Measurements from ENCODE around the gene SPOP.
"Not testable (repeated sequence)": the region's sequence is repeated elsewhere in the genome, so short reads cannot be mapped to it uniquely, and the experiment has no call there.

Gene SPOP

GRCh38 chr17:49646391-49647255, 31.3 kb downstream of the SPOP start:
- DNase-seq = no peak

DNA sequence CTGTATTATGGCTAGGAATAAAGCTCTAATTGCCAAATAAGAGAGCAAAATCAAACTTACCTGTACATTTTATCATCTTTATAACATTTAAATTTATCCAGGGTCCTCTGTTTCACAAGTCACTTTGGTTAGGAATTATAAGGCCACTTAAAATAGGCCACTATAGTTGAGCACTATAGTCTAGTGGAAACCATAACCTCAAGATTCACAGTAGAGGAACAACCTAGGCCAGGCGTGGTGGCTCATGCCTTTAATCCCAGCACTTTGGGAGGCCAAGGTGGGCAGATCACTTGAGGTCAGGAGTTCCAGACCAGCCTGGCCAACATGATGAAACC, 31.9 kb downstream of the SPOP start:
- not testable (repeated sequence) for DNase-seq

DNA sequence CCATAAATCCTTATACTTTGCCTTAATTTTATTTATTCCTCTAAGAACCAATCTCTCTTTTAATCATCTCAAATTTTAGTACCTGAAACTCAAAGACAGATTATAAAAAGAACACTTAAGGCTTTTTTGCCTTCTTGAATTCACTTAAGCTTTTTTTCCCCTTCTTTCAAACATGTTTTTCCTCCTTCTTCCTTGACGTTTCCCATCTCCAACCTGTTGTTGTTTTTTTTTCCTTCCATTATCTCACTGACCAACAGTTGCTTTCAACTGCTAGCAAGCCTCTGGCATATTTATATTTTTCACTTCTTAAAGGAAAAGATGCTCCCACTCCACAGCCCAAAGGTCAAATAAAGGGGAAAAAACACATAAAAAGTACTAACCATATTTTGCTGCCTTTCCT, 32.2 kb downstream of the SPOP start:
- no peak for DNase-seq

- DNase-seq = no peak
Observed at GRCh38 chr17:49640556-49640955, 37.3 kb downstream of the SPOP start.

DNA sequence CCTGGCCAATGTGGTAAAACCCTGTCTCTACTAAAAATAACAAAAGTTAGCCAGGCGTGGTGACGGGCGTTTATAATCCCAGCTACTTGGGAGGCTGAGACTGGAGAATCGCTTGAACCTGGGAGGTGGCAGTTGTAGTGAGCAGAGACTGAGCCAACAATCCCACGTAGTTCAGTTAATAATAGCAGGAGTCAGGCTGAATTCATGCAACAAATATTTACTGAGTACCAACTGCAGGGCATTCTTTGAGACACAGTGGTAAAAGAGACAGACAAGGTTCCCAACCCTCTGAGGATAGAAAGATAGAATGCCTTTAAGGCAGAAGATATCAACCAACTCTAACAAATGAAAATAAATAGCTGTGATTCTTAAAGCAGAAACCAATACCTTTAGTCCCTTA, 39.1 kb downstream of the SPOP start:
- no peak for DNase-seq

GRCh38 chr17:49637739-49638138, 40.2 kb downstream of the SPOP start:
- DNase-seq = no peak

GRCh38 chr17:49637050-49637449, 40.8 kb downstream of the SPOP start:
- DNase-seq = no peak

DNA sequence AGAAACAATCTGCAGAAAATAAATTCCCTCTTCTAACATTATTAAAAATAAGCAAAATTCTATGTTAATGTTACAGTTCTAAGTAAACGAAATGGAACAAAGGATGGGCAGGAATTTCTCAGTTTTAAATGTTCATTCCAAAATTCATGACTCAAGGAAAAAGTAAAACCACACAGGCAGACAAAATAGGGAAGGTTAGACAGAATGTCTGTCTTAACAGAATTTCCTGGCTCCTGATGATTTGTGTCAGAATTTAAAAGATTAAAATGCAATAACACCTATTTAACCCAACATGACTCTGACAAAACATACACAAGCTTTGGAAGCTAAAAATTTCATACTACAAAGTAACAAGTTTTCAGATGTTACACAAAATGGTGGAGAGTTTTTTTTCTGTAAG, 42.8 kb downstream of the SPOP start:
- DNase-seq = no peak

- no peak for DNase-seq
Observed at GRCh38 chr17:49634485-49634860, 43.4 kb downstream of the SPOP start.

- DNase-seq = peak; percentile 9
Observed at GRCh38 chr17:49633762-49634484, 44.0 kb downstream of the SPOP start.

DNA sequence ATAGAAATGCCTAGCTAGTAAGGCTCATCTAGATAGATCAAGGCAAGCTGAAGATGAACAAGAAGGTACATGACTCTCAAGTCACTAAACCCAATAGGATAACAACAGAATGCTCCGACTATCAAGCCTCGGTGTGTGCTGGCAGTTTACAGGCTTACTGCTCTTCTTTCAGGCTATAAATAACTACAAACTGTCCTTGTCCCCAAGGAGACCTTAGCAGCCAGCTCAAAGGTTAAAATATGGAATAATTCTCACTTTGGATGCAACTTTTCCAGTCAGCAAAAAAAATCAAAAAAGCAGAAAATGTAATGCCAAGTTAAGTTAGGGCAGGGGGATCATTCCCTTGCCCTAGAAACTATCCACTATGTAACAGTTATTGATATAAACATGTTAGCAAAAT, 44.6 kb downstream of the SPOP start:
- DNase-seq = no peak

- DNase-seq = no peak
Observed at GRCh38 chr17:49632201-49632600, 45.7 kb downstream of the SPOP start.

GRCh38 chr17:49631496-49631895, 46.4 kb downstream of the SPOP start:
- no peak for DNase-seq

DNA sequence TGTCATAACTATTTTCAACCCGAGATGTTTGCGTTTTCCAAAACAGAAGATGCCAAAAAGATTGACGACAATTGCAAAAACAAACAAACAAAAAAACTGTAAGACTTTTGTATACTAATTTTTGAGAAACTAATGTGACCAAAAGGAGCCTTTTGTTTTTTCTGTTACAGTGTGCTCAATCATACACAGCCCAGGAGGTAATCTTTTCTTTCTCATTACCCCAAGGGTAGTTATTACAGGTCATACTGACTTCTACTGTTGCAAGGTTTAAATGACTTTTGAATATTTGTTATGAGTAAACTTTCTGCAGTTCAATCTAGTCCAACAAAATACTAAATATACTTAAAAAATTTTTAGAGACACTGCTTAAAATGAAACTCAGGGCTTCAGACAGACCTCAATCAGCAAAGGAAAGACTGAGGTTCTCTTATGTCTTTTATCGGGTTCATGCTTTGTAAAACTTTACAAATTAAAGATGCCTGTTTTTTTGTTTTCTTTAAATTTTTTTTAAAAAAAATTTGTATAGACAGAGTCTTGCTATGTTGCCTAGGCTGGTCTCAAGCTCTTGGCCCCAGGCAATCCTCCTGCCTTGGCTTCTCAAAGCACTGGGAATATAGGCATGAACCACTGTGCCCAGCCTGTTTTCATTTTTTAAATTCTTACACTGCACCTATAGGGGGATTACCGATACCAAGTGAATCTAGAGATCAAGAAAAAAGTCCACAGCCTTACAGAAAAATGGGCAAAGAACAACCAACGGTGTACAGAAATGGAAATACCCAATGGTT, 47.6 kb downstream of the SPOP start:
- no peak for DNase-seq

DNA sequence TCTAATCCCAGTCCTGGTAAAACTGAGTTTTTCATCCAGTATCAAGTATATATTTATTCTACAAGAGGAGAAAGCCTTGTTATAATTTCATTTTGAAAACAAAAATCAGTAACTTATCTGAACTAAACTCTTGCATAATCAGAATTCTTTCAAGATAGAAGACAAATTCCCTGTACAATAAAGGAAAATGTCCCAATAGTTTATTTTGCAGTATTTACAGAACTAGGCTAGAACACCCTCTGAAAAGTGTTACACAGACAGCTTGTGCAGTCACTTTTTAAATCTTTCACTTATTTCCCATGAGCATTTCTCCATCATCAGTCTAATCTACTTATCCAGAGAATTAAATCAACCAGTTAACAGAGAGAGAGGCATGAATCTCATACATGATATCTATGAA, 48.5 kb downstream of the SPOP start:
- no peak for DNase-seq

DNA sequence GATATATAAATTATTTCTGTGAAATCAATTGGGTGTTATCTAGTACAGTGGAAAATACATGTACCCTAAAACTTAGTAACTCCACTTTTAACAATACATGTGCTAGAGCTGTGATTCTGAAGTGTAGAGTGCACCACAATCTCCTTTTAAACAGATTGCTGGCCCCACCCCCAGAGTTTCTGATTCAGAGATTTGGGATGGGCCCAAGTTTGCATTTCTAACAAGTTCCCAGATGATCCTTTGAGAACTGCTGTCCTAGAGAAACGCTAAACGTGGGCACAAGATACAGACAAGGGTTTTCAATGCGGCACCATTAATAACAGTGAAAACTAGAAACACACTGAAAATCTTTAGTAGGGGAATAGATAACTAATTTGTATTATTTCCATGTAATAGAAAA, 53.0 kb downstream of the SPOP start:
- DNase-seq = no peak

- DNase-seq = no peak
Observed at GRCh38 chr17:49621946-49622529, 55.9 kb downstream of the SPOP start.

DNA sequence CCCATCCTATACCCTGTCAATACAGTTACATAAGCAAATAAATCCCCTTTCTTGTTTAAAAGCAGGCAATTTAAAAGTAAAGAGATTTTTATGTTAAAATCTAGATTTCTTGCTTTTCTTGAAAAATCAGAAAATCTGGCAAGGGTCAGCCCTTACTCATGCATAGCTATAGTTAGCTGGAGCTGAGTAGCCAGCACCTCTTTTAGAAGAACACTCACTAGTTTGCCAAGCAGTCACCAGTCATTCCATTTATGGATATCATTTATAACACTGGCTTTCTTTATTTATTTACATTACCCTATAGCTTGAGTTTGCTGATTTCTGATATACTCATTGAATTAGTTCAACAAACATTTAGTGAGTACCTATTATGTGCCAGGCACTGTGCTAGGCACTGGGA, 56.5 kb downstream of the SPOP start:
- DNase-seq = no peak

DNA sequence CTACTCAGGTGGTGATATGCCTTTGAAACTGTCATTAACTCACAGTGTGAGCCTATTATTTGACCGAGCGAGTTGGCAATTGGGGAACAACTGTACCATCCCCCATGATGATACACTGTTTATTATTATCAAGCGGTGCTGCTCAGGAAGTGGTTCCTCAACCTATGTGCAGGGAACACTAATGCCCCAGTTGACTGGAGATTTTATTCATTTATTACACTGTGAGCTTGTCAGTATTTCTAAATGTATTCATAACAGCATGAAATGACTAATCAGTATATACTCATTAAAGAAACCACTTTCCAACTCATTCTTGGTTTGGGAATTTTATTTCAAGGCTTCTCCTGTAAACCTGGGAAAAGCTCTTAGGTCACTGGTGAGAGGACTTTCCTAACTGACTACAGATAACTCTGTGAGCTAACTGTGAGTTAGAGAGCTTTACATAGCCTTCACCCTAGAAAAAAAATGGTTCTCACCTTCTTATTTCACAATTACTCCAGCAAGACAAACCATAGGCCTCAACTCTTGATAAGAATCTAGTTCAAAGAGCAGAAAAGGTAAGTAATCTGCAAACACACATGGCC, 59.8 kb downstream of the SPOP start:
- no peak for DNase-seq

DNA sequence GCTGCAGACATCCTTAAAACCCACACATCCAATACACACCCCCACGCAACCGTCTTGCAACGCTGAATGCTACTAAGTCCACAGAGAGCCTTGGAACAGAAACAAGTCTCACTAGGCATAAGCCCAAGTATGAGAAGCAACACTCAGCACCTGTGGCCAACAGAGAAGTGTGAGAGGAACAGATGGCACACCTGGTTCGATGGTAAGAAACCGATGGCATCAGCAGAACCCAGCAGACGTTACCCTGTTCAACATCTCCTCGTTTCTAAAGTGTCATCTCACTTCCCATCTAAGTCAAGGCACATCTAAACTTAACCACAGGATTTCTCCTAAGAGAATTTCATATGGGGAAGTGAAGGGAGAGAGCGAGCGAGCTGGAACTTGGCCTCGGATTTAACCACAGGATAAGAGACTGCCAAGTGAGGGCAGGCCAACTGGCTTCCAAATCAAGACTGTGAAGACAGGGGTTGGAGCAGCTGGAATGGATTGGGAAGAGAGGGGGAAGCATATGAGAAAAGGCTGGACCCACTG, 61.2 kb downstream of the SPOP start:
- peak; percentile 38 for DNase-seq

GRCh38 chr17:49616086-49616485, 61.8 kb downstream of the SPOP start:
- DNase-seq = no peak

DNA sequence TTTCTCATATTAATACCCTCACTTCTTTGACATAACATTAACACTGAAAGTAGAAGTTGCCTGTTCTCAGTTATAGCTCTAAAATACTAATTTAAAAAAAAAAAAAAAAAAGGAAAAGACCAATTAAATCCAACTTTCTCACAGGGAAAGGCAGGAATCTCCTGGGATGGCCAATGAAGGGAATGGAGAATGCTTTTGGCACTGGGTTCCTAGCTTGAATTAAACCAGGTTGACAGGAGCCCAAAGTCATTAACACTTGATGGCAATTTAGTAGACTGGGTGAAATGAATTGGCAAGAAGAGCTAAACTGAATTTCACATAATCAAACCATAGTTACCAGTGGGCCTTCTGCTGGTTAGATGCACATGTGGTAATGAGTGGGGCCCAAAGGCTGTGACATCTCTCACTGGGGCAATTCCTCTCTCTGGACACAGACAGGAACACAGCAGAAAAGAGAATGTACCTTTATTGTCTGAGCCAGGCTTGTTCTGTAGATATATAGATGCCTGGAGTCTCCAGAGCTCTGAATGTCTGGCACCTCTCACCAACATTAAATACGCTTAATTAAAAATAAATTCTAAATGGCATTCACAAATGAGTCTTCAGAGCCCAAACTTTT, 64.6 kb downstream of the SPOP start:
- DNase-seq = no peak
